Esophagus squamous epithelium (tissue), 4 donors: ENCODE measurements around the gene ARF6.

Experiments
- CTCF ChIP-seq, 6 experiments: fragments of 450-650 bp in 4 of 6; fragments of 200-600 bp in 2 of 6; sonication (generic) in 2 of 6; IDR thresholded peaks; one replicate each; pipeline ENCODE4 v1.5.1; 2016 to 2019; ENCODE audit warnings: antibody characterized with exemption in 6 of 6, mild to moderate bottlenecking in 4 of 6, moderate library complexity in 4 of 6
- POLR2A ChIP-seq, 4 donors: fragments of 450-650 bp; IDR thresholded peaks; one replicate each; pipeline ENCODE4 v1.6.1; 2017; ENCODE audit warnings: antibody characterized with exemption in 4 of 4, mild to moderate bottlenecking in 4 of 4, moderate library complexity in 3 of 4

GRCh38 chr14:49870908-49871307 is 22.0 kb upstream of the ARF6 start:
- TF ChIP-seq CTCF (IDR thresholded peaks at IDR 0.05) = no peak
- no peak for TF ChIP-seq POLR2A (IDR thresholded peaks at IDR 0.05)
